ENCODE results near the gene ROCK1.

ROCK1 gene

DNA sequence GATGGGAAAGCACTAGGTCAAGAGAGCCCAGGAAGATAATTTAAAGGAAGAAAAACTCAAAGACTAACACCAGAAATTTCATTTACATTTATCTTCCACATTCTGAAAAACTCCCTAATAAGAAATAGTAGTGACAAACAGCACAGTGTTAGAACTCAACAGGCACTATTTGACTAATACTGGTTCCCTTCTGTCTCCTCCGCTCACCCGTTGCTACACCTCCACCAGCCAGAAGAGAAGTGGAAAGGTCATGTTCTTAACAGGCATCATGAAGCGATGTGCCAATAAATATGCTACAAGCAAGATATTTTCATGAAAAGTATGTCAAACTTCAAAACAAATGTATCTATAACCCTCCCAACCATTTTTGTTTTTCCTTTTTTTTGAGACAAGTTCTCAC is 5.7 kb downstream of the ROCK1 start:
- DNase-seq: no peak

DNA sequence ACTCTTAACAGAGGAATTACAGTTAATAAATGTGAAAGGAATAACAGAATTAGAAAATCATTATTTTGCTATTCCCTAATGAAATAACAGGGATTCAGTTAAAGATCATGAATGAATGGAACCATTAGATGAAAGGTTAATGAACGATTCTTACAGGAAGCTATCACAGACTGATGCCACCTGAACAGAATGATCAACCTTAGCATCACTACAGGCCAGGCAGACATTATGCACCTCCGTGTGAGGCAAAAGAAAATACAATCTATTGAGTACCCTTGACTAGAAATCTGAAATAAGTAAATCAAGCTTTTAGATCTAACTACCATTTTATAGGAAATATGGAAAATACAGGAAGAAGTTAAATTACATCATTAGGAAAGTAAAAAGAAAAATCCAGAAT is 10.4 kb downstream of the ROCK1 start:
- no peak for DNase-seq

DNA sequence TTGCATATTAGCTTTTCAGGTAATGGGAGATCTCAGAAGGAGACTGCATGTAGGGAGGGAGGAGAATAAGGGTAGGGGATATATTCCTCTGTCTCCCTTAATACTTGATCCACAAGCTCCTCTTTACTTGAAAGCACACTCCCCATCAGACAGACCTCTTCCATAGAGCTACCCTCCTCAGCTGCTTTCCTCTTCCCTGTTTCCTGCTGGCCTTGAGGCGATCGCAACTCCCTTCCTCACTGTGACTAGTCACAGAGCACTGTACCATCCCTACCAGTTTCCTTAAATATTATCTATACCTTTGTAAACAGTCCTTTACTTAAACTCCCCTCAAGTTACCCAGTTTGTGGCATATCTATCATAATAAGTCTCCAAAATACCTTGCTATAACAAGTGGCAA is 10.9 kb downstream of the ROCK1 start:
- DNase-seq: no peak

DNA sequence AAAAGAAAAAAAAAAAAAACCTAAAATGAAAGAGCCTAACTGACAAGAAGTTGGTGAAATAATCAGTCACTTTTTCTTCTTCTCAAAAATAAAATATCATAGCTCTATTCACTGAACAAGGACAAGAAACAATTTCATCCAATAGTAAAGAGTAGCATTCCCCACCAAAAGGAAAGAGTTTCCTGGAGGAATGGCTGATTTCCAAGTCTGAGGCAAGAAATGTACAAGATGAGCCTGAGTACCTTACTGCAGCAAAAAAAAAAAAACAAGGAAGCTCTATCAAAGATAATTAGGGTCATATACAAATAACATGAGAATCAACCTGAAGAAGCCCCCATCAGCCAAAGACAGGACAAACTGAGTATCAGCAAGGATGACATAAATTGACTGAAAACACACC is 11.5 kb downstream of the ROCK1 start:
- DNase-seq: no peak

DNA sequence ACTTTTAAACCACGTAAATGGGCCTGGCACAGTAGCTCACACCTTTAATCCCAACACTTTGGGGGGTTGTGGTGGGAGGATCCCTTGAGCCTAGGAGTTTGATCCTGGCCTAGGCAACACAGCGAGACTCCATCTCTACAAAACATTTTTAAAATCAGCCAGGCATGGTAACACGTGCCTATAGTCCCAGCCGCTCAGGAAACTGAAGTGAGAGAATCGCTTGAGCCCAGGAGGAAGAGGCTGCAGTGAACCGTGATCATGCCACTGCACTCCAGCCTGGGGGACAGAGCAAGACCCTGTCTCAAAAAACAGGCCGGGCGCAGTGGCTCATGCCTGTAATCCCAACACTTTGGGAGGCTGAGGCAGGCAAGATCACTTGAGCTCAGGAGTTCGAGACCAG is 12.2 kb downstream of the ROCK1 start:
- DNase-seq: no peak

DNA sequence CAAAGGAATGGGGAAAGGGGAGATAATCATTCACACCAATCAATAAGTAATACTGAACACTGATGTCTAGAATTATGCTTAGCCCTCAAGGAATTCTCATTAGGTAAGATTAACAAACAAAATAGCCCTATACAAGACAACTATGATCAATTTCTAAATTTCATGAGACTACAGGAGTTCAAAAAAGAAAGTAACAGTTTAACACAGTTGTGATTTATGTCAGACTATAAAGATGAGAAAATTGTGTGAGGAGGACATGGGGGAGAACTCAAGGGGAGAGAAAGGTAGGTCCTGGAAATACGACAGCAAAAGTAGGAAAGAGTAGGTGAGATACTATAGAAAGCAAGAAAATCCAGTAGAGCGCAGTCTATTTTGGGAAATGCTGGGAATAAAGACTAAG is 14.9 kb downstream of the ROCK1 start:
- no peak for DNase-seq

DNA sequence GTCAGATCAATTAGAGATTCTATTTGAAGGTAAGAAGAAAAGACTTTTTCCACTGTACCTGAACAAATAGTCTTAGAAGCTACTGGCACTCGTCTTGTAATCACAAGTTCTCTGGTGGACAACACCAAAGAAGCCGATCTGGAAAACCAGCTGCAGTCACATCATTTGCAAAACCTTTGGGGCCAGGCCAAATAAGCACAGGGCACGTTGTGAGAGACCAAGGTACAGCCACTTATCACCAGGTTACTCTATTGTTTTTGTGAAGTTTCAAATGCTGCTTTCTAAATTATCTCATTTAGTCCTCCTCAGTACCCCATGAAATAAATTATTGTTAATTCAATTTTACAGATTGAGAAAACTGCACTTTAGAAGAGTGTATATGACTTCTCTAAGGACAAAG is 18.5 kb downstream of the ROCK1 start:
- no peak for DNase-seq

DNA sequence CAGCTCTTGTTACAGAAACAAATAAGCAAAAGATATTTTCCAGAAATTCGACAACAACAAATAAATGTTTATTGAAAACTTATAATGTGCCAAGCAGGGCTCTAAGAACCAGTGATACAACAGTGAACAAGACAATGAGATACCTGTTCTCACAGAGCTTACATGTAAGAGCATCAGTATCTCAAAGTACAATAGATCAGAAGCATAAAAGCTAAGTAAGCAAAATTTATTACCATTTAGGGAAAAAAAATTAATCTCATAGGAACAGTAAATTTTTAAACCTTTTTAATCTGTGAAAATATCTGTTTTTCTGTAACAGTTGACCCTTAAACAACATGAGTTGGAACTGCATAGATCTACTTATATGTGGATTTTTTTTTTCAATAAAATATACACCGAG is 20.9 kb downstream of the ROCK1 start:
- no peak for DNase-seq

DNA sequence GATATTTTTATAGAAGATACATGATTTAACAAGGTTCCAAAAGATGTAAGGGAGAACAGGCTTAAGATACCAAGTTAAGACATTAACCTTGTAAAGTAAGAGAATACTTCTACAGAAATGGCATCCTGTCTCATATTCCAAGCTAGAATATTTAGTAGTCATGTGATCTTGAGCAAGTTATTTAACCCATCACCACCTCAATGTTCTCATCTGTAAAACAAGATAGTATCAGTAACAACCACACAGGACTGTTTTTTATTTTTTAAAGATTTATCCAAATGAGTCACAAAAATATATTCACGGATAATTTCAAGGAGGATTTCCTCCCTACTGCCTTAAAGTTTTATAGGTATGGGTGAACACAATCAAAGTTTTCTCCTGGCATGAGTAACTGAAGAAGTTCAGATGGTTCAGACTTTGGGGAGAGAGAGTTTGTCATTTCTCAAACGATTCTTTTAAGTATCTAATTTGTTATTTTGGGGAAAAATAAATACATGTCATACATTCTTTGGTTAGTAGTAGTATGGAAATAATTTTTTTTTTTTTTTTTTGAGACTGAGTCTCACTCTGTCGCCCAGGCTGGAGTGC is 25.9 kb downstream of the ROCK1 start:
- no peak for DNase-seq

DNA sequence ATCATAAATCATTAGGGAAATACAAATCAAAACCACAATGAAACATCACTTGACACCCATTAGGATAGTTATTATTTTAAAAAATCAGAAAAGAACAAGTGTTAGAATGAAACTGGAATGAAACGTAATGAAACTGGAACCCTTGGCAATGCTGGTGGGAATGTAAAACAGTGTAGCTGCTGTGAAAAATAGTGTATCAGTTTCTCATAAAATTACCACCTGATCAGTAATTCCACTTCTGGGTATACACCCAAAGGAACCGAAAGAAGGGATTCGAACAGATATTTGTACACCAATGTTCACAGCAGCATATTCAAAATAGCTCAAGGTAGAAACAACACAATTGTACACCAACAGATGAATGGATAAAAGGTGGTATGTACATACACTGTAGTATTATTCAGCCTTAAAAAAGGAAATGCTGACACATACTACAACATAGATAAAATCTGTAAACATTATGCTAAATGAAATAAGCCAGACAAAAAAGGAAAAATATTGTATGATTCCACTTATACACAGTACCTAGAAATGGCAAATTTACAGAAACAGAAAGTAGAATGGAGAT is 27.0 kb downstream of the ROCK1 start:
- DNase-seq: no peak

DNA sequence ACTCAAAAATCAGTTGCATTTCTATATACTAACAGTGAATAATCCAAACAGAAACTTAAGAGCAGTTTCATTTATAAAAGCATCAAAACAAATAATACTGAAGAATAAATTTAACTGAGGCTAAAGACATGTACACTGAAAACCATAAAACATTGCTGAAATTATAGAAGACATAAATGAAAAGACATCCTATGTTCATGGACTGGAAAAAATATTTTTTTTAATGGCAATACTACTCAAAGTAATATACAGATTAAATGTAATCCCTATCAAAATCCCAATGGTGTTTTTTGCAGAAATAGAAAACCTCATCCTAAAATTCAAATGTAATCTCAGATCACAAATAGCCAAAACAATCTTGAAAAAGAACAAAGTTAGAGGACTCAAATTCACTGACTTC is 28.6 kb downstream of the ROCK1 start:
- no peak for DNase-seq

DNA sequence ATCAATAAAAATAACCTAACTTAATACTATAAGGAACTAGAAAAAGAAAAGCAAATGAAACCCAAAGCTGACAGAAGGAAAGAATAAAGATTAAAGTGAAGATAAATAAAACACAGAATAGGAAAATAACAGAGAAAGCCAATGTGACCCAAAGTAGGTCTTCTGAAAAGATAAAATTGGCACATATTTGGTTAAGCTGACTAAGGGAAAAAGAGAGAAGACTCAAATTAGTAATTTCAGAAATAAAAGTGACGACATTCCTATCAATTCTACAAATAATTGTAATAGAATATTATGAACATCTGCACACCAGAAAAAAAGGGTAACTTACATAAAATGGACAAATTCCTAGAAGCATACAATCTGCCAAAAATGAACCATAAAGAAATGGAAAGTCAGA is 30.2 kb downstream of the ROCK1 start:
- no peak for DNase-seq

DNA sequence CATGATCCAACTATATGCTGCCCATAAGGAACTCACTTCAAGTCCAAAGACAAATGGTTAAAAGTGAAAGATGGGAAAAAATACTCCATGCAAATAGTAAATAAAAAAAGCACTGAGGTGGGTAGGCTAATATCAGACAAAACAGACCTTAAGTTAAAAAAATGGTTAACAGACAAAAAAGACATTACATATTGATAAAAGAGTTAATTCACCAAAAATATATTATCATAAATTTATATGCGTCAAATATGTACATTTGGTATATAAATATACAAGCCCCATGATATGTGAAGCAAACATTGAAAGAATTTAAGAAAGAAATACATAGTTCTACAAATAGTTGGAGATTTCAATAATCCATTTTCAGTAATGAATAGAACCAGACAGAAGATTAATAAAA is 31.0 kb downstream of the ROCK1 start:
- DNase-seq: no peak

DNA sequence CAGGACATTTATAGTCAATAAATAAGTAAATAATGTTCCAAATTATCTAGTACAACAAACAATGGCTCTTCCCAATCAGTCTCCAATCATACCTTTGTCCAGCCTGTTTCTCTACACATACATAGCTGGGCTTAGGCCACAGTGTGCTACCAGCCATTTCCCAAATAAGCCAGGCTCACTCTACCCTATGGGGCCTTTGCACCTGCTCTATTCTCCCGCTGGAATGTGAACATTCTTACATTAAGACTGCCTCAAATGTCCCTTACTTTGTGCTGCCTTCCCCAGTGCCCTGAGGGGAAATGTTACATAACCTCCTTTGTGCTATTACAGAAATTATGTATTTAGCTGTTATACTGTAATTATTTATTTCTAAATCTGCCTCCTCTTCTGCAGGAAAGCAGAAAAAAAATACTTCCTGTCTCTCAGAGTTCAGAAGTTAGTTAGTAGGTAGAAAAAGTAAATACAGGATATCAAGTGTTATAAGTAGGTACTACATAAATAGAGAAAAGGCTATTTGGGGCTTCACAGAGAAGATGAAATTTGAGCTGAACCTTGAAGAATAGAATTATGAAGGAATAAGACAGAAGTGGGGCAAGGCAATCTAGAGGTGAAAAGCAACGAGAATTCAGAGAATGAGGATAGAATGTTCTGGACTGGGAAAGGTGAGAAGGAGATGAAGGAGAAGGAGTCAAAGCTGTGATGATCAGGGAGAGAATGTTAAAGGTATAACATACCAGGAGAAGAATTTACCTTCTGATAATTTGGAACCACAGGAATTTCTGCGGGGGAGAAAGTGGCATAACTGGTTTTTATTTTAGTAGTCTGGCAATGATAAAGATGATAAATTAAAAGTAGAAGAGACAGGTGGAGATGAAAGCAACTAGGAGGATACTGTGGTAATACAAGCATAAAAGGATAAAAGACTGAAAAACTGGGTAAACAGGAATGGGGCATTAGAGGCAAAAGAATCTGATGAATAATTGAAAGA is 37.0 kb downstream of the ROCK1 start:
- DNase-seq: no peak

DNA sequence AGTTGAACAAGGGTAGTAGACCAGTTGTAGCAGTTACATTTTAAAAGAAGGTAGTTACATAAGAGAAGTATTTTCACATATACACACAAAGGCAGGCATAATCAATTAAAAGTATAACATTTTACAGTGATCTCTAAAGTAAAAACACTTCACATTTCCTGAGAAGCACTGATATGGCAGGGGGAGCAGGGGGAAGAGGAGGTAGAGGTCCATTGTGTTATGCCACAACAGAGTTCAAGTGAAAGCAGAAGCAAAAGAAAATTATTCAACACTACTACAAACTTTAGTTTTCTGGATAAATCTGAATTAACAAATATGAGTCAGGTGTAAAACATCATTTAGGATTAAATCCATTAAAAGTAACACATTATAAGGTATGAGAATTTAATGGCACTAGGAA is 38.4 kb downstream of the ROCK1 start:
- no peak for DNase-seq

DNA sequence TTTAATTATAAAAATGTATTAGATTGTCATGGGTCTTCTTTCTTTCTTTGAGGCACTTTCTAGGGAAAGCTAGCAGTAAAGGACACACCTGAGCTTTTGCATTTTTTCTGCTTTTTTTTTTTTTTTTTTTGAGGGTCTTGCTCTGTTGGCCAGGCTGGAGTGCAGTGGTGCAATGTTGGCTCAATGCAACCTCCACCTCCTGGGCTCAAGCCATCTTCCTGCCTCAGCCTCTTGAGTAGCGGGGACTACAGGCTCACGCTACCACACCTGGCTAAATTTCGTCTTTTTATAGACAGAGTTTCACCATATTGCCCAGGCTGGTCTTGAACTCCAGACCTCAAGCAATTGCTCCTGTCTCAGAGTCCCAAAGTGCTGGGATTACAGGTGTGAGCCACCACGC is 40.5 kb downstream of the ROCK1 start:
- no peak for DNase-seq

DNA sequence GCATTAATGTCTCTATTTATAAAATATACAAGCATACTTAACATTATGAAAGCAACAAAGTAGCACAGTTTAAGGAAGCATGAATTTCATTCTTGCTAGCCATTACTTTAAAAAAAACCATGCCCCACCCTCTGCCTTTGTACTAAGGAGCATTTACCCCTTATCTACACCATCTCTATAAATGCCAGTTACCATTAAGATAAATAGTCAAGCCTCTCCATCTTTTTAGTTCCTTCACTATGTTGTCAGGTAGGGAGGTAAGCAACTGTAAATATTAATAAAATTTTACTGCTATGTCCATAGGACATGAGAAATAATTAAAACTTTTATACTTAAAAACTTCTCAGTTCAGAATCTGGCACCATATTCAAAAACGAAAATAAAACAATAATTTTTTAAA is 42.1 kb downstream of the ROCK1 start:
- DNase-seq: no peak

DNA sequence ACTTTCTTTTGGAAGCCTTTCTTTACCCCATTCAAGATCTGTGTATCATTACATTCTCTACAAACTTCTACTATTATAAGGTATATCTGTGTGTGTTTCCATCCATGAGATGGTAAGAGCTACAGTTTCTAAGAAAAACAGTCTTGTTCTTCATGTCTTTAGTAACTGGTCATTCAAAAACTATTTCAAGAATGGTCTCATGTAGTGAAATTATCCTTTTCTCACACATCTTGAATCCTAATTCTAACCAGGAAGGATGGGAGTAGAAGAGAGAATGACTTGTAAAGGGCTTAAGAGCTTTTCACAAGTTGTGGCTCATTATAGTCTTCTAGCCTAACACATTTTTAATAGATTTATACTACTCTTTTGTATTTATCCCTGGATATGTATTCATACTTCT is 47.3 kb downstream of the ROCK1 start:
- DNase-seq: no peak

DNA sequence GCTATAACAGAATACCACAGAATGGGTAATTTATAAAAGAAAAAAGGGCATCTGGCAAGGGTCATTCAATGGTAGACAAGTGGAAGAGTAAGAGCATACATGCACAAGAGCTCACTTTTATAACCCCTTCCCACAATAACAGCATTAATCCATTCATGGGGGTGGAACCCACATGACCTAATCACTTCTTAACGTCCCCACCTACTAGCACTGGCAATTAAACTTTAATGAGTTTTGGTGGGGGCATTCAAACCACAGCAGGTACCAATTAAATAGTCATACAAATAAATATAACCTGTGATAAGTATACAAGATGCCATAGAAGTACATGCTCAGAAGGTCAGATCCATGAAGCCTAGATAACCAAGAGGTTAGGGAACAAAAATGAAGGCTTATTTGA is 48.6 kb downstream of the ROCK1 start:
- no peak for DNase-seq

DNA sequence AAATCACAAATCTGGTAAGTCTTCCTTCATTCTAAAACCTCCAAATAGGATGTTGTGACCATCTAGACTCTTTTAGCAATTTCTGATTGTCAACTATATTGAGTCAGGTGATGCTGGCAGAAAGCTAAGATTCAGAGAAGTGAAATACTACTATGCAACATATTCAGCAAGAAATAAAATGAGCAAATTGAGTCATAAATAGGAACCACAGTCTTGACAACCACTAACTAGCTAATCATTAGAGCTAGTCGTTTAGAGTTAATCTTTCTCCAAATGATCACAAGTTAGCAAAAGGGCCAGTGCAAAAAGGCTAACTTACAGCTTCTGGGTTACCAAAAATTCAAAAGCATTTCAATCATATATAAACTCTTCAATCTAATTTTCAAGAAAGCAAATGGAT is 54.5 kb downstream of the ROCK1 start:
- no peak for DNase-seq

DNA sequence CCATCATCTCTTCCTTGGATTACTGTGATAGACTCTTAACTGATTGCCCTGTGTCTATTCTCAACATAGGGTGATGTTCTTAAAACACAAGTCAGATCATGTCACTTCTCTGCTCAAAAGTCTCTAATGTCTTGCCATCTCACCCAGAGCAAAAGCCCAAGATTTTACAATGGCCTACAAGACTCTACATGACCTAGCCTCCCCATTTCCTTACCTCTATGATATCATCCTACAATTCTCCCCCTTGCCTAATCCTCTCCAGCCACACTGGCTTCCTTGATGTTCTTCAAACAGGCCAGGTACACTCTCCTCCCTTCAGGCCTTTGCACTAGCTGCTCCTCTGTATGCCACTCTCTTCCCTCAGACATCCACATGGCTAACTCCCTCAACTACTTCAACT is 55.1 kb downstream of the ROCK1 start:
- no peak for DNase-seq

DNA sequence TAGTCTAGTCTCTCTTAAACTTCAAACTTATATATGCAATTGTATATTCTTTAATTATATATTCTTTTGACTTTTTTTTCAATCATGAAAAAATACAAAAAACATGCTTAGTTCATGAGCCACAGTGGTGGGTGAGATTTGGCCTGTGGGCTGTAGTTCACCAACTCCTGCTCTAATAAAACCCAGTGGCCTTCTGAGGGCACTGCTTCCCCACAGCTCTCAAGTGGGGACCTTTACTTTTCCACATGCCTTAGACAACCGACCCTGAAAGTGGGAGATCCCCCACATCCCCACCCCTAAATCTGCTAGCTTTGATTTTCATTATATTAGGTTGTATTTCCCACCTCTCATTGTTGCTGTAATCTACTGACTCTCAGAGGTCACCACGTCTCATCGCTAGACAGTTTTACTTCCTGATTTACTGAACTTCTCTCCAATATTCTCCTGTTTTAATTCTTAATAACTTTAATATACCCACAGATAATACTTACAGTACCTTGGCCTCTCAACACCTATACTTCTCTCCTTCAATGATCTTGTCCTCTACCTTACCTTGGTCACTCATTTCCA is 57.3 kb downstream of the ROCK1 start:
- DNase-seq: no peak

DNA sequence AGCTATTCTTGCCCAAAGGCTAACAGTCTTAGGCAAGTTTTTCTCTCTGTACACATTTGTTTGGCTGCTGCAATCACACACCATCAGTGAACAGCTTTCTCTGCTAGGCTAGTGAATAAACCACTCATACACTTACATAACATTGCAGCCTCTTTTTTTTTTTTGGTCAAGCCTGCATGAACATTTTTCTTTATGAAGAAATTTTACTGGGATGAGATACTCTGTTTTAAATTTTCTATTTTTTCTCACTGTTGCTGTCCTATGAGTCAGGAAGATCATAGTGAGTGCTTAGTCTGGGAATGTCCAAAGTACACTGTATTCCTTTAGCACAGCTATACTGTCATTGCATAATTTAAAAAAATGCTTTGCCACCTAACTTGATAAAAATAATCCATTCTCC is 58.5 kb downstream of the ROCK1 start:
- no peak for DNase-seq

DNA sequence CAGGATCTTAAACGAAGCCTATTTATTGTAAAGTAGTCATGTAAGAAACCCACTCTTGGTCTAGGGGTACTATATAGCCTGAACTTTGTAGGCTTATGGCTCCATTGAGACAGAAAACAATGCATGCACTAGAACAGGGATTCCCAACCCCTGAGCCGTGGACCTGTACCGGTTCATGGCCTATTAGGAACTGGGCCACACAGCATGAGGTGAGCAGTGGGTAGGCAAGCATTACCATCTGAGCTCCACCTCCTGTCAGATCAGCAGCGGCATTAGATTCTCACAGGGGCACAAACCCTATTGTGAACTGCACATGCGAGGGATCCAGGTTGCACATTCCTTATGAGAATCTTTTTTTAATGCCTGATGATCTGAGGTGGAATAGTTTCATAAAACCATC is 59.2 kb downstream of the ROCK1 start:
- DNase-seq: no peak
